ENCODE data around the gene TRAF7. TPM values are rescaled to one million over a fixed set of nuclear protein-coding genes. Genes with fewer than 3 reads are reported as not detected.

Gene TRAF7
- total and polyA plus RNA-seq, 2 donors (not counting 1 experiment from before 2014, with no cell fraction given), result 46.1 to 50.9 TPM

GRCh38 chr16:2208308-2208707 lies 52.7 kb downstream of the TRAF7 start:
- H3K9ac ChIP-seq (ENCODE audit: low read length), result no peak overlapping the region

GRCh38 chr16:2208772-2209171 lies 53.2 kb downstream of the TRAF7 start:
- H3K9me3 Mint-ChIP-seq (ENCODE audit: insufficient read depth), result no peaks in the 10 kb centered on the region
- POLR2A ChIA-PET, result interaction anchor here (0.5 kb wide), 1 partner anchor 8 kb away, joined by 5 read pairs; no protein-coding TSS in a partner anchor
- peaks cover 34% of the 10 kb centered on the region for H3K4me1 Mint-ChIP-seq
- 94% methylated on average over 9 of the region's 9 CpGs for WGBS (ENCODE audit: insufficient coverage)
- Histone ChIP-seq H3K36me3 (replicated peaks in 1 of 2; ENCODE audit: control extremely low read depth in 1 of 2, control insufficient read depth in 1 of 2, extremely low read depth in 1 of 2, insufficient read depth in 2 of 2, low read length in 1 of 2) (peaks cover 0 to 37% of the 10 kb centered on the region in 2 experiments), H3K4me3 (ENCODE audit: control extremely low read depth in 1 of 5, extremely low read depth in 1 of 5, insufficient read depth in 1 of 5, low read depth in 2 of 5, low read length in 4 of 5) (no peak overlapping the region), H3K79me2 (ENCODE audit: control insufficient read depth, insufficient read depth, low read length) (peaks cover 25% of the 10 kb centered on the region), H3K9ac (ENCODE audit: low read length) (no peak overlapping the region), H2AFZ (ENCODE audit: insufficient read depth, low read depth, low read length, poor library complexity, severe bottlenecking) (no peak overlapping the region), H4K20me1 (ENCODE audit: control insufficient read depth, insufficient read depth, low read length, poor library complexity, severe bottlenecking) (peaks cover 11% of the 10 kb centered on the region), H3K27me3 (replicated peaks in 1 of 4; ENCODE audit: control extremely low read depth in 1 of 4, control insufficient read depth in 3 of 4, insufficient read depth in 4 of 4, low read length in 3 of 4) (no peaks in the 10 kb centered on the region), H3K9me3 (ENCODE audit: control extremely low read depth in 1 of 3, control insufficient read depth in 2 of 3, insufficient read depth in 1 of 3, low read length in 2 of 3) (no peaks in the 10 kb centered on the region), H3K4me1 (ENCODE audit: control insufficient read depth in 2 of 2, insufficient read depth in 2 of 2, low read length in 2 of 2) (peaks cover 21 to 32% of the 10 kb centered on the region in 2 donors), H3K27ac (ENCODE audit: low read length in 2 of 2) (no peak overlapping the region), H3K4me2 (replicated peaks; ENCODE audit: low read depth, low read length, poor library complexity, severe bottlenecking) (no peak overlapping the region)
- DNase-seq, result no peak
- peak overlapping the region; percentile 32 for H3K27ac Mint-ChIP-seq
- intact Hi-C loops (cut with micrococcal nuclease), result no loop called here
- no peak overlapping the region for H3K4me3 Mint-ChIP-seq
- H3K27me3 Mint-ChIP-seq, result no peaks in the 10 kb centered on the region
- CTCF ChIA-PET, result interaction anchor here (0.5 kb wide), 1 partner anchor 302 kb away, joined by 3 read pairs; no protein-coding TSS in a partner anchor
- ATAC-seq (ENCODE audit: low read depth), result no peak
- TF ChIP-seq, protein P1, sequence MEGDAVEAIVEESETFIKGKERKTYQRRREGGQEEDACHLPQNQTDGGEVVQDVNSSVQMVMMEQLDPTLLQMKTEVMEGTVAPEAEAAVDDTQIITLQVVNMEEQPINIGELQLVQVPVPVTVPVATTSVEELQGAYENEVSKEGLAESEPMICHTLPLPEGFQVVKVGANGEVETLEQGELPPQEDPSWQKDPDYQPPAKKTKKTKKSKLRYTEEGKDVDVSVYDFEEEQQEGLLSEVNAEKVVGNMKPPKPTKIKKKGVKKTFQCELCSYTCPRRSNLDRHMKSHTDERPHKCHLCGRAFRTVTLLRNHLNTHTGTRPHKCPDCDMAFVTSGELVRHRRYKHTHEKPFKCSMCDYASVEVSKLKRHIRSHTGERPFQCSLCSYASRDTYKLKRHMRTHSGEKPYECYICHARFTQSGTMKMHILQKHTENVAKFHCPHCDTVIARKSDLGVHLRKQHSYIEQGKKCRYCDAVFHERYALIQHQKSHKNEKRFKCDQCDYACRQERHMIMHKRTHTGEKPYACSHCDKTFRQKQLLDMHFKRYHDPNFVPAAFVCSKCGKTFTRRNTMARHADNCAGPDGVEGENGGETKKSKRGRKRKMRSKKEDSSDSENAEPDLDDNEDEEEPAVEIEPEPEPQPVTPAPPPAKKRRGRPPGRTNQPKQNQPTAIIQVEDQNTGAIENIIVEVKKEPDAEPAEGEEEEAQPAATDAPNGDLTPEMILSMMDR (IDR thresholded peaks at IDR 0.05), result no peak
- TF ChIP-seq EZH2 (IDR thresholded peaks at IDR 0.05; ENCODE audit: borderline replicate concordance, insufficient read depth, low read depth, low read length, poor library complexity, severe bottlenecking), result no peak

More at GRCh38 chr16:2208308-2208707, 52.7 kb downstream of the TRAF7 start:
- Histone ChIP-seq H3K79me2 (ENCODE audit: control insufficient read depth, insufficient read depth, low read length) (peaks cover 24% of the 10 kb centered on the region), H3K4me2 (replicated peaks; ENCODE audit: low read depth, low read length, poor library complexity, severe bottlenecking) (no peak overlapping the region), H3K27ac (ENCODE audit: low read length in 2 of 2) (no peak overlapping the region), H4K20me1 (ENCODE audit: control insufficient read depth, insufficient read depth, low read length, poor library complexity, severe bottlenecking) (peaks cover 10% of the 10 kb centered on the region), H3K27me3 (replicated peaks in 1 of 4; ENCODE audit: control extremely low read depth in 1 of 4, control insufficient read depth in 3 of 4, insufficient read depth in 4 of 4, low read length in 3 of 4) (no peaks in the 10 kb centered on the region), H3K4me3 (ENCODE audit: control extremely low read depth in 1 of 5, extremely low read depth in 1 of 5, insufficient read depth in 1 of 5, low read depth in 2 of 5, low read length in 4 of 5) (no peak overlapping the region), H3K9me3 (ENCODE audit: control extremely low read depth in 1 of 3, control insufficient read depth in 2 of 3, insufficient read depth in 1 of 3, low read length in 2 of 3) (no peaks in the 10 kb centered on the region), H3K4me1 (ENCODE audit: control insufficient read depth in 2 of 2, insufficient read depth in 2 of 2, low read length in 2 of 2) (peaks cover 16 to 27% of the 10 kb centered on the region in 2 donors), H3K36me3 (replicated peaks in 1 of 2; ENCODE audit: control extremely low read depth in 1 of 2, control insufficient read depth in 1 of 2, extremely low read depth in 1 of 2, insufficient read depth in 2 of 2, low read length in 1 of 2) (peaks cover 0 to 37% of the 10 kb centered on the region in 2 experiments), H2AFZ (ENCODE audit: insufficient read depth, low read depth, low read length, poor library complexity, severe bottlenecking) (no peak overlapping the region)
- H3K9me3 Mint-ChIP-seq (ENCODE audit: insufficient read depth), result no peaks in the 10 kb centered on the region
- ChIA-PET CTCF (interaction anchor here (0.5 kb wide), 1 partner anchor 302 kb away, joined by 3 read pairs; no protein-coding TSS in a partner anchor), POLR2A (interaction anchor here (0.6 kb wide), 1 partner anchor 12 kb away, joined by 6 read pairs; no protein-coding TSS in a partner anchor)
- H3K27me3 Mint-ChIP-seq, result no peaks in the 10 kb centered on the region
- DNase-seq, result no peak
- ATAC-seq (ENCODE audit: low read depth), result no peak
- intact Hi-C loops (cut with micrococcal nuclease), result no loop called here
- no peak overlapping the region for H3K4me3 Mint-ChIP-seq
- no peak for TF ChIP-seq EZH2 (IDR thresholded peaks at IDR 0.05; ENCODE audit: borderline replicate concordance, insufficient read depth, low read depth, low read length, poor library complexity, severe bottlenecking)
- peaks cover 30% of the 10 kb centered on the region for H3K4me1 Mint-ChIP-seq
- WGBS (ENCODE audit: insufficient coverage), result 97% methylated on average over 23 of the region's 23 CpGs
- no peak overlapping the region for H3K27ac Mint-ChIP-seq
